Measurements from ENCODE around the gene TBC1D5.

DNA sequence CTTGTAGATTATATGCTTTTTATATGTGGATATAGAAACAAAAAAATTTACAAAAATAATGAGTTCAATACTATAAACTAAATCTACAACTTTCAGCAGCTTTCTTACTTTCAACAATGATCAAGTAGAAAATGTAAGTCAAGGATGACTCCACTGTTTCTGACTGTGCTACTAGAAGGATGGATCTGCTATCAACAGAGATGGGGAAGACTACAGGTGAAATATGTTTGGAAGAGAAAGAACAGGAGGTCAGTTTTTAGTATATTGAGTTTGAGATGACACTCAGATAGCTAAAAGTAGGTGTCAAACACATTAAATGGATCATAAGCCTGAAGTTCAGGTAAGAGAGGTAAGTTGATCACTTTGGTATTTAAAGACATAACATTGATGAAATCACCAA lies 107.5 kb downstream of the TBC1D5 start:
- TF ChIP-seq, protein P1, sequence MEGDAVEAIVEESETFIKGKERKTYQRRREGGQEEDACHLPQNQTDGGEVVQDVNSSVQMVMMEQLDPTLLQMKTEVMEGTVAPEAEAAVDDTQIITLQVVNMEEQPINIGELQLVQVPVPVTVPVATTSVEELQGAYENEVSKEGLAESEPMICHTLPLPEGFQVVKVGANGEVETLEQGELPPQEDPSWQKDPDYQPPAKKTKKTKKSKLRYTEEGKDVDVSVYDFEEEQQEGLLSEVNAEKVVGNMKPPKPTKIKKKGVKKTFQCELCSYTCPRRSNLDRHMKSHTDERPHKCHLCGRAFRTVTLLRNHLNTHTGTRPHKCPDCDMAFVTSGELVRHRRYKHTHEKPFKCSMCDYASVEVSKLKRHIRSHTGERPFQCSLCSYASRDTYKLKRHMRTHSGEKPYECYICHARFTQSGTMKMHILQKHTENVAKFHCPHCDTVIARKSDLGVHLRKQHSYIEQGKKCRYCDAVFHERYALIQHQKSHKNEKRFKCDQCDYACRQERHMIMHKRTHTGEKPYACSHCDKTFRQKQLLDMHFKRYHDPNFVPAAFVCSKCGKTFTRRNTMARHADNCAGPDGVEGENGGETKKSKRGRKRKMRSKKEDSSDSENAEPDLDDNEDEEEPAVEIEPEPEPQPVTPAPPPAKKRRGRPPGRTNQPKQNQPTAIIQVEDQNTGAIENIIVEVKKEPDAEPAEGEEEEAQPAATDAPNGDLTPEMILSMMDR (IDR thresholded peaks at IDR 0.05; ENCODE audit: low read depth, low read length, poor library complexity, severe bottlenecking): no peak
- TF ChIP-seq EZH2phosphoT487 (IDR thresholded peaks at IDR 0.05; ENCODE audit: borderline replicate concordance, low read length): no peak
